ENCODE data around the gene MIS18A. TPM values are rescaled to one million over a fixed set of nuclear protein-coding genes. Genes with fewer than 3 reads are reported as not detected.

Gene MIS18A
- total RNA-seq, 1 donor from 2014 or later: 4.7 TPM

DNA sequence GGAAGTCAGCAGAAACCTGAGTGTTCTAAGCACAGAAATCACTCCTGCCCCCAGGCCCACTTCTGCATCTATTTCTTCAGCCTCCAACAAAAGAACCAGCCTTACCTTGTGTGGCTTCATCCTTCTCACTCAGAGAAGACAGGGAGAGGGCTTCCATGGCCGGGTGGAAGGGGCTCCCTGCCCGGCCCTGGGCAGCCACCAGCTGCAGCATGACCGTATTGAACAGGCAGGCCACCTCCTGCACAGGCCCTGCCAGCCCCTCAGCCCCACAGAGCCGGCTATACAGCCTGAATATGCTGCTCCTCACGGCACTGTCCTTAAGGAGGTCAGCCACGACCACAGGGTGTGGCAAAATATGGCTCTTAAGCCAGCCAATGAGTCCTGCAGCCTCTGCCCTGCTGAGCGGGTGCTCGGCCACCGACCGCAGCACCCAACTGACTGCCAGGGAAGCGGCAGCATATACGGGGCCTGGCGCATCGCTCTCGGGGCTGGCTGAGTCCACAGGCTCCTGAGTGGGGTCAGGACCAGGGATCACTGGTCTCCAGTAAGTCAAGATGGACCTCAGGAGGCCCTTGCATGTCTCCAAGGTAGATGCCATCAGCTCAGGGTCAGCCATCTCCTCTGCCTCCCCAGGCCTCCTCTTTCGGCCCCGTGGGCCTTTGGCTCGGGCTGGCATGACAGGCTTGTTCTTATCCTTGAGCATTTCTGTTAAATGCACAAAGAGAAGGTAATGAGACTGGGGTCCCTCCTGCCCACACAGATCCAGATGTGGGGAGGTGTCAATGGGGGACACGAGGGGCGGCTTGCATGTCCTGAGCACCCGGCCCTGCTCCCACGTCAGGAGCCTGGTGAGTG, 37.7 kb upstream of the MIS18A start:
- ATAC-seq (peak in 1 of 2 donors; percentile 17), DNase-seq (no peak)
- H3K36me3 ChIP-seq: peaks cover 99% of the 10 kb centered on the region
- intact Hi-C loops (cut with DNase I): no loop called here
- TF ChIP-seq, protein P1, sequence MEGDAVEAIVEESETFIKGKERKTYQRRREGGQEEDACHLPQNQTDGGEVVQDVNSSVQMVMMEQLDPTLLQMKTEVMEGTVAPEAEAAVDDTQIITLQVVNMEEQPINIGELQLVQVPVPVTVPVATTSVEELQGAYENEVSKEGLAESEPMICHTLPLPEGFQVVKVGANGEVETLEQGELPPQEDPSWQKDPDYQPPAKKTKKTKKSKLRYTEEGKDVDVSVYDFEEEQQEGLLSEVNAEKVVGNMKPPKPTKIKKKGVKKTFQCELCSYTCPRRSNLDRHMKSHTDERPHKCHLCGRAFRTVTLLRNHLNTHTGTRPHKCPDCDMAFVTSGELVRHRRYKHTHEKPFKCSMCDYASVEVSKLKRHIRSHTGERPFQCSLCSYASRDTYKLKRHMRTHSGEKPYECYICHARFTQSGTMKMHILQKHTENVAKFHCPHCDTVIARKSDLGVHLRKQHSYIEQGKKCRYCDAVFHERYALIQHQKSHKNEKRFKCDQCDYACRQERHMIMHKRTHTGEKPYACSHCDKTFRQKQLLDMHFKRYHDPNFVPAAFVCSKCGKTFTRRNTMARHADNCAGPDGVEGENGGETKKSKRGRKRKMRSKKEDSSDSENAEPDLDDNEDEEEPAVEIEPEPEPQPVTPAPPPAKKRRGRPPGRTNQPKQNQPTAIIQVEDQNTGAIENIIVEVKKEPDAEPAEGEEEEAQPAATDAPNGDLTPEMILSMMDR (IDR thresholded peaks at IDR 0.05): no peak
- no peak overlapping the region for H3K4me3 ChIP-seq
- H3K27me3 ChIP-seq (ENCODE audit: low read depth): no peaks in the 10 kb centered on the region
- no peaks in the 10 kb centered on the region for H3K4me1 ChIP-seq
- no peak overlapping the region for H3K27ac ChIP-seq
- H3K9me3 ChIP-seq: no peaks in the 10 kb centered on the region

DNA sequence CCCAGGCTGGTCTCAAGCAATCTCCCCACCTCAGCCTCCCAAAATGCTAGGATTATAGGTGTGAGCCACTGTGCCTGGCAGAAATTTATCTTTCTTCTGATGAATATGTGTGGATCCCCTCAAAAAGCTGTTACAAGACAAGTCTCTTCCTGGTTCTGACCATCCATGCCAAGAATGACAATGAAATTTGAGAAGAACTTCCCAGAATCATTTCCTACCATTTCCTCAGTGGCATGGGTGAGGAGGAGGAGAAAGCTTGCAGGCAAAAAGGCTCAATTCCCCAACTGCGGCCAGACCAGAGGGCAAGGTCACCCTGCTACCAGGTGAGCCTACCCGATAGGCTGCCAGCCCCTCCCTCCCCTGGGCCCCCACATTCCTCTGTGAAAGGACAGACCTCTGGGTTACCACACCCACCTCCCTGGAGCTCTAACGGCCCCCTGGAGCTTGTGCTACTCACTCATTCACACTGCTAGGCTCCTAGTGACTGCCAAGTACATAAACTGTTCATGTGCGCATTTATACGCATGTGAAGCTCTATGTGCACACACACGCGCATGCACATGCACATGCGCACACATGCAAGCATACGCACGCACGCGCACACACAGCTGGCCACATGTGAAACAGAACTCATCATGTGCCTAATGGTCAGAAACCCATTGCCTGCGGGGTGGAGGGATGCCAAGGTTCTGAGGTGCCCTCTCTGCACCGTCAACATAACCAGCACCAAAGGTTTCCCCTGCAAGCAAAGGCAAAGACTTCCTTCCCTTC, 36.8 kb upstream of the MIS18A start:
- DNase-seq: no peak
- TF ChIP-seq, protein P1 (IDR thresholded peaks at IDR 0.05): no peak
- Histone ChIP-seq H3K36me3 (peaks cover 90% of the 10 kb centered on the region), H3K9me3 (no peaks in the 10 kb centered on the region), H3K27ac (no peak overlapping the region), H3K27me3 (ENCODE audit: low read depth) (no peaks in the 10 kb centered on the region), H3K4me1 (no peaks in the 10 kb centered on the region), H3K4me3 (no peak overlapping the region)
- no peak for ATAC-seq
- intact Hi-C loops (cut with DNase I): no loop called here

DNA sequence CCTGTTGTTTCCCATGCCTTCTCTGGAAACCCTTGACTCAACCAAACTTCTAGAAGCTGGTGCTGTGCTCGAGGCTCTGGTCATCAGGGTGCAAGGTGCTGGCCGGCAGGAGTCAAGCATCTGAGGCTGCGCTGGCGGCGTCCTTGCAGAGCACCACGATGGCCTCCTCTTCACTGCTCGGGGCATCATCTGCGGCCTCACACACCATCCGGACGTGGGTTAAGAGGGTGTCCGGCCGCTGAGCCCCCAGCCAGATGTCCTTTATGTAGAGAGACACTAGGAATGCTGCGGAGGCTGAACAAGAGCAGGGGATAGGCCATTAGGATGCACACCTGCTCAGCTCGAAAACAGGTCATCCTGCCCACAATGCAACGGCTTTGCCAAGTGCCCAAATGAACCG, 36.0 kb upstream of the MIS18A start:
- DNase-seq: no peak
- intact Hi-C loops (cut with DNase I): no loop called here

DNA sequence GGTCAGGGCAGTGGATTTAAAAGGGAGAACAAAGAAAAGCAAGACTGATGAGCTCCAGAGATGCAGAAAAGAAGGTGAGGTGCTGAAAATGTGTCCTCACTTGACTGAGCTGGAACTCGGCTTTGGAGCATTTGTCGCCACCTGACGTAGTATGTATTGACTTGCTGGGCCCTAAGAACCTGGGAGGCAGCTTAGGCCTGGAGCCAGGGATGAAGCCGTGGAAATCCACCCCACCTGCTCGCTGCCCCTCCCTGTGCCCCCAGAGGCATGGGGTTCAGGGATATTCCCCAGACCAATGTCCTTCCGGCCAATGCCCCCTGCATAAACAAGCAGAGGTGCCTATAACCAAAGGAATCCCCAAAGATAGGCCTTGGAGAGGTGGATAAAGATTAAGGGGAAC, 34.1 kb upstream of the MIS18A start:
- no peak for DNase-seq
- TF ChIP-seq, protein P1 (IDR thresholded peaks at IDR 0.05): no peak
- intact Hi-C loops (cut with DNase I): no loop called here

More for the DNA sequence above, 36.0 kb upstream of the MIS18A start:
- no peak for ATAC-seq
- peaks cover 81% of the 10 kb centered on the region for H3K36me3 ChIP-seq
- no peaks in the 10 kb centered on the region for H3K27me3 ChIP-seq (ENCODE audit: low read depth)
- no peak overlapping the region for H3K4me3 ChIP-seq
- H3K4me1 ChIP-seq: no peaks in the 10 kb centered on the region
- TF ChIP-seq, protein P1 (IDR thresholded peaks at IDR 0.05): no peak
- H3K27ac ChIP-seq: no peak overlapping the region
- no peaks in the 10 kb centered on the region for H3K9me3 ChIP-seq

DNA sequence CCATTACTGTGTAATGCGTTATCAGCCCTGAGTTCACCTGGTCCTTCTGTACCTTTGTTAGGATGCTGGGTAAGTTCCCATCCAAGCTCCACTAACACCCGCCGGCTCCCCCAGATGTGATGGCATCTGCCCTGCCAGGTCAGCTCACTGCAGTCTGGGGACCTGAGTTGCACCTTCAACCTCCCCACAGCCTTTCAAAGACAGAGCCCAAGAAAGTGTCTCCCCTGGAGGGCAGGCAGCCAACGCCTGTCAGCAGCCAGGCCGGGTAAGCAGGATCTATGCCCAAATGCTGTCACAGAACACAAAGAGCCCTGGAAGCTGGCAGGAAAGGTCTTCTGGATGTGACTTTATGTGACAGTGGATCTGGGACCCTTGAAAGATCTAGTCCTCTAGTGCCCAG, 33.5 kb upstream of the MIS18A start:
- no peak for ATAC-seq
- H3K4me3 ChIP-seq: no peak overlapping the region
- intact Hi-C loops (cut with DNase I): no loop called here
- H3K4me1 ChIP-seq: no peaks in the 10 kb centered on the region
- H3K36me3 ChIP-seq: peaks cover 56% of the 10 kb centered on the region
- H3K9me3 ChIP-seq: no peaks in the 10 kb centered on the region
- TF ChIP-seq, protein P1 (IDR thresholded peaks at IDR 0.05): no peak
- no peak overlapping the region for H3K27ac ChIP-seq
- DNase-seq: no peak
- no peaks in the 10 kb centered on the region for H3K27me3 ChIP-seq (ENCODE audit: low read depth)

More for the DNA sequence above, 34.1 kb upstream of the MIS18A start:
- ATAC-seq: no peak
- Histone ChIP-seq H3K4me1 (no peaks in the 10 kb centered on the region), H3K4me3 (no peak overlapping the region), H3K36me3 (peaks cover 63% of the 10 kb centered on the region), H3K27ac (no peak overlapping the region), H3K9me3 (no peaks in the 10 kb centered on the region), H3K27me3 (ENCODE audit: low read depth) (no peaks in the 10 kb centered on the region)

Data from lower lobe of right lung (tissue), 2 donors.